HG02970 (cell line): ENCODE data around the gene SREBF2.

ENCODE experiments used
- ATAC-seq: cut with Tn5 transposase; IDR thresholded peaks from one replicate; pipeline ENCODE4 v1.9.1; 2021; ENCODE audit warnings: mild to moderate bottlenecking, moderate library complexity, moderate number of reproducible peaks; ENCODE audit not compliant: unreplicated experiment, low FRiP score

Gene SREBF2

DNA sequence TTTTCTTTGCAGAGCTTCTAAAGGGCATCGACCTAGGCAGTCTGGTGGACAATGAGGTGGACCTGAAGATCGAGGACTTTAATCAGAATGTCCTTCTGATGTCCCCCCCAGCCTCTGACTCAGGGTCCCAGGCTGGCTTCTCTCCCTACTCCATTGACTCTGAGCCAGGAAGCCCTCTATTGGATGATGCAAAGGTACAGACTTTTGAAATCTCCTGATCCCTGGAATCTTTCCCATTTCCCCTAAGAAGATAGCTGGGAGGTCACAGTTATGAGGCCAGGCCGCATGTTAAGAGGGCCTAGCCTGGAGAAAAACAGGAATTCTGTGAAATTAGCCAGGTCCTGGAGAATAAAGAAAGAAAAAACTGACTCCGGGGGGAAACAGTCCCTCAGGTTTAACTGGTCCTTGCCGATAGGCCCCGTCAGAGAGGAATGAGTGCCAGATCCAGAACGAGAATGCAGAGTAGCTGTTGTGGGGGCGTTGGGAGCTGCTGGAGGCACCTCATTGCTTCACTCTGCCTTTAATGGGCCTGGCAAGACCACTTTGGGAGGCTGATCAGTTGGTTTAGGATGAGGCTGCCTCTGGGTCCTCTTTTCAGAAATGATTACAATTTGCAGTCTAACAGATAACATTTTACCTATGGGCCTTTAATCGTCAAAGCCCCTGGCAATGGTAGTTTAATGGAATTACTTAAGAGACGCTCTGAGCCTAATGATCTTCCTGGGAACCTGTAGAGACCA lies 42.8 kb downstream of the SREBF2 start:
- ATAC-seq, result no peak

DNA sequence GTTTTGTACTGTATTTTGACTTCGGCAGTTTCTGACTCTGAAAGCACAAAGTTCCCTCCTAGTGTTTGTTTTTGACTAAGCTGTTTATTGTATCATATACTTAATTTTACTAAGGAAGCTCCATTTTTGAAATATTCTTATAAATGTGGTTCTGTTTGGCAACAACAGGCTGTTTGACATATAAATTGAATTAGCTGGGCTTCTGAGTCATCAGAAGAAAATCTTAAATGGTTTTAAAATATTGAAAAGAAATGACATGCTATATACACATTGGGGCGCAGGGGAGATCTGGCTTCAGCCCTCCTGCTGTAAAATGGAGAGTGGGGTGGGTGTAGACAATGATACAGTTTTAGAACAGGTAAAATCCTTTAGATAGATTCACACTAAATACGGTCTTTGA lies 43.4 kb downstream of the SREBF2 start:
- no peak for ATAC-seq

GRCh38 chr22:41876675-41877074 lies 43.8 kb downstream of the SREBF2 start:
- ATAC-seq, result no peak

- no peak for ATAC-seq
Measured at GRCh38 chr22:41880653-41881052, 47.7 kb downstream of the SREBF2 start.

DNA sequence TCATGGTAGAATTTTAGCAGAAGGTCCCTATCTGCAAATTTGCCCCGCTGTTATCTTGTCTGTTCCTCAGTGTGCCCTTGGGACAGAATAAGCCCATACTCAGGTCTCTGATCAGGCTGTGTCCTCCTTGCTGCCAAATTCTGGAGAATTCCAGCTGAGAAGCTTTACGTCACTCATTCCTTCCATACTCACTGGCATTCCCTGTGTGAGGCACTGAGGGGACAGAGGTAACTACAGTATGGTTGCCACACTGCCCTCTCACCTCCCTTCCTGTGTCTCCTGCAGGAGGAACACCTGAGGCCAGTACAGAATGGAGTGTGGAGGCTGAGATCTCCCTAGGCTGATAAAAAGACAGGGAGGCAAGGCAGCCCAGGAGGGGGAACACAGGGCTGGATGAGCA lies 50.5 kb downstream of the SREBF2 start:
- no peak for ATAC-seq

GRCh38 chr22:41885116-41885515 lies 52.2 kb downstream of the SREBF2 start:
- ATAC-seq, result no peak

DNA sequence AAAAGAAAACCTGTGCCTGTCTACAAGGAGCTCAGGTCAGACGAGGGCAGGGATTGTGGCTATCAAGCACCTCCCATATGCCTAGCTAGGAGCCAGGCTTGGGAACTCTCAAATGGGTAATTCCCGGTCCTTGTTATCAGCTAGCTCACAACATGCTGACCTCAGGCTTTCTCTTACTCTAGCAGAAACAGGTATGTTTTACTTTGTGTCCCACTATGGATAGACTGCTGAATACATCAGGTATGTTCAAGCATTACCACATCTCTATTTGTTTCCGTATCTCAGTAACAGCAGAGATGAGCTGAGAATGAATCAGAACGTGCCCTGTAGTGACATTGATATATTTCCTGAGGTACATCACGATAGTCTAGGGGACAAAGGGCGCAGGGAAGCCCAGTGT lies 52.6 kb downstream of the SREBF2 start:
- no peak for ATAC-seq

GRCh38 chr22:41888627-41889200 lies 55.8 kb downstream of the SREBF2 start:
- no peak for ATAC-seq

DNA sequence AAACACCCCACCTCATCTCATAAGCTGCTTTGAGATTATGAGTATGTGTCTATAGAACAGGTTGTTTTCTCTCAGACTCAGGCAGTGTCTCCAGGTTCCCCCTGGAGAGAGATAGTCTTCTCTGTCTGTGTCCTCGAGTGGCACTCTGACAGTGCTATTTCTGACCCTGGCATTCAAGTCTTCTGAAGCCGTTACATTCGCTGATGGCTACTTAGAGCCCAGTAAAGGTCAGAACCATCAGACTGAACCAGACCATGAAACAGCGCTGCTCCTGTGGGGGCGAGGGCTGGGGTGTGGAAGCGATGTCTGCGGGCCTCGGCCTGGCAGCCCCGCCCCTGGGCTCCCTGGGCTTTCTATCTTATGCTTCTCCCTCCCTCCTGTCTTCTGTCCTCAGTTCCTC lies 58.5 kb downstream of the SREBF2 start:
- no peak for ATAC-seq

- ATAC-seq, result no peak
Measured at GRCh38 chr22:41892721-41893120, 59.8 kb downstream of the SREBF2 start.

DNA sequence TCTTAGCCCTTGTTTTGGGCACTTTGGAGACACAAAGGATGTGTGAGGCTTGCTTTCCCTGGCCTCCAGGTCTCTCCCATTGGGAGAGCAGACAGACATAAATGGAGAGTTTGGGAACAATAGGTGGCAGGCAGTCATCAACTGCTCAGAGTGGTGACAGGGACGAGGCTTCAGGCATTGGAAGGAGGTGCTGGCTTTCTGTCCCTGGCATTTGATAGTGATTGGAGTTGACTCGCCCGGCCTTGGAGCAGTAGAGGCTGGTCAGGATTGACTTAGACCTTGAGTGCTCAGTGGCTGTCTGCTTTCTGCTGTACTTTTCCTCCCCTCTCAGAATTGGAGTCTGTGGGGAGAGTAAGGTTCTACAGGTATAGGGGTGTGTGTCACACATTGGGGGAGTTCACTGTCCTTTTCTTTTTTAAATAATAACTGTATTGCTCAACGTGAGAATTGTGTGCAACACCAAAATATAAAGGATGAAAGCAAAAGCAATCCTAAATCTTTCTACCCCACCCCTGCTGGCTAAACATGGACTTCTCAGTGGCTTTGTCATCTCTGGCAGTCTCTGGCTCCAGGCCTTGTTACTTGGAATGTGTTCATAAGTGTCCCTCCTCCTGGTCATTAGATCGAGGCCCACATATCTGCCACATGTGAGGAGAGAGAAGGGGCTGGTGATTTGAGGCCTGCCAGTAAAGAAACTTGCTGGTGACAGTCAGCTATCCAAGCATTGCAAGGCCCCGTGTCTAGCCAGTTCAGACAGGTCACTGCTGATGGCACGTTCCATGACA lies 60.9 kb downstream of the SREBF2 start:
- ATAC-seq, result no peak

DNA sequence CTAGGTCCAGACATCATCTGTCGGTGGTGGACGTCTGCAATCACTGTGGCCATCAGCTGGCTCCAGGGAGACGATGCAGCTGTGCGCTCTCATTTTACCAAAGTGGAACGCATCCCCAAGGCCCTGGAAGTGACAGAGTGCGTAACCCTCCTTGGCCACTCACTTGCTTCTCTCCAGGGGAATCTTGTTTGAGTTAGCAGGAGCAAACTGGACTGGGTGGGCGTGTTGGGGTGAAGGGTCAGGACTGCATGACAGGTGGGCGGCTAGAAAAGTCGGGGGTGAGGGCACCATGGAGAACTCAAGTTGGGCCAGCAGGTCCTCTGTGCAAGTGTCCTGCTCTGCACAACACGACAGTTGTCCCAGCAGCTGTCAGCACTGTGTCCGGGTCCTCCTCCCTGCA lies 65.7 kb downstream of the SREBF2 start:
- no peak for ATAC-seq

- no peak for ATAC-seq
Measured at GRCh38 chr22:41899110-41899509, 66.2 kb downstream of the SREBF2 start.

GRCh38 chr22:41899992-41900651 lies 67.2 kb downstream of the SREBF2 start:
- ATAC-seq, result no peak

DNA sequence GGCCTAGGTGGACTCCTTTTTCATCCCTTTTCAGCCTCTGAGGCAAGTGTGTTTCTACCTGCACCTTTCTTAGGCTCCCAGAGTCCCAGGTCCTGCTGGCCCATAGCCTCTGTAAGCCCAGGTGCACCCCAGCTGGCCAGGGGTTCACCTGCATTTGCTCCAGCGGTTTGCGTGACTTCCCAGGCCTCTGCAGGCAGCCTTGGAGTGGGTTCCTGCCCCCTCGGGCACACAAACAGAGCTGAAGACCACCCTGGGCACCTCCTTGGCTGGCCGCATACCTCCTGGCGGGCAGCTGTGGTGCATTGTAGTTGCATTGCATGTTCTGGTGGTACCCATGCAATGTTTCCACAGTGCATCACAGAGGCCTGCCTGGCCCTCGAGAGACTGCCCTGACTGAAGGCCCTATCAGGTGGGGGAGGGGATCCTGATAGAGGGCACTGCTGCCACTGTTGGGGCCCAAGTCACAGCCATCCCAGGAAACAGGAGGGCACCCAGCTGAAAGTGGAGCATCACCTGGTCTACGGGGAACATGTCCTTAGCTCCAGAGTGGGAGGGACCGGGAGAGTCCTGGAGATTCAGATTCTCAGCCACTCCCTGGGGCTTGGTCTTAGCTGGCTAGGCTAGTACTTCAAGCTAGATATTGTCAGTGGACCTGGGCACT lies 67.9 kb downstream of the SREBF2 start:
- ATAC-seq, result no peak

DNA sequence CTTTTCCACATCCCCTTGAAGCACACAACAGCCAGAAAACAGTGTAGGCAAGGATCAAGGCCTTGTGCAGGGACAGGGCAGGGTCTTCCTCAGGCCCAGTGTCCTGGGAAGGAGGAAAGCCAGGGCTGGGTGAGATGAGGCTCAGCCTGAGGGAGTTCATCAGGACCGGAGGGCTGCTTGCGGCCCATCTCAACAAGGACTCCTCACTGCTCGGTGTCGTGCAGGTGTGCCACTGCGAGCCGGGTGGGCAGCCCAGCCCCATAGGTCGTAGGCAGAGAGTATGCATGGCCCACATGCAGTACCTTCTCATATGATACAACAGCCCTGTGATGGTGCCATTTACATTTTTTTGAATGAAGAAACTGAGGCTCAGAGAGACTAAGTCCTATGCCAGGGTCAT lies 69.1 kb downstream of the SREBF2 start:
- ATAC-seq, result no peak

- ATAC-seq, result no peak
Measured at GRCh38 chr22:41902932-41903421, 70.1 kb downstream of the SREBF2 start.

- ATAC-seq, result no peak
Measured at GRCh38 chr22:41904450-41905410, 71.8 kb downstream of the SREBF2 start.
